ENCODE results near the gene USP17L15.
"Not testable (repeated sequence)": the region's sequence is repeated elsewhere in the genome, so short reads cannot be mapped to it uniquely, and the experiment has no call there.

USP17L15 gene

DNA sequence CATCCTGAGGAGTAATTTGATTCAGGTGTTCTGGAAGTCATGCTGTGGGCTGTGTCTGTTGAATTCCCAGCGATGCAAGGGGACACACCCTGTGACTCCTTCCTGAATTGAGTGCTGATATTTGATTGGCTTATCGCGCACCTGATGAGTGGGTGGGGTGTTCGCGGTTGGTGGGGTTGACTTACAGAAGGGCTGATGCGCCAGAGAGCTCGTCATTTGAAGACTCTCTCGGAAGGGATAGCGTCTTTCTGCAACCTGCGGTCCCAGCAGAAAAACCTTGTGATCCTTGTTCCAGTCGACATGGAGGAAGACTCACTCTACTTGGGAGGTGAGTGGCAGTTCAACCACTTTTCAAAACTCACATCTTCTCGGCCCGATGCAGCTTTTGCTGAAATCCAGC, 18.9 kb downstream of the USP17L15 start, which contains the start of gene USP17L19:
Gene USP17L19, plus strand, starts transcription at position 301 of the 400 bp plus-strand sequence. Its CDS starts 0 bp downstream, at position 301.
- not testable (repeated sequence) for H3K36me3 ChIP-seq (ENCODE audit: control insufficient read depth, insufficient read depth, low read length); H3K9me3 ChIP-seq (ENCODE audit: control insufficient read depth, low read length); H3K27ac ChIP-seq (ENCODE audit: low read depth, low read length, severe bottlenecking); H3K4me1 ChIP-seq (ENCODE audit: control insufficient read depth, insufficient read depth, low read length, poor library complexity, severe bottlenecking); H3K4me3 ChIP-seq (ENCODE audit: extremely low read depth, insufficient read depth, low read length, poor library complexity, severe bottlenecking)
- no CpG with 5 or more reads among the region's 13 CpGs for WGBS, 2 experiments (ENCODE audit: insufficient coverage in 2 of 2)

DNA sequence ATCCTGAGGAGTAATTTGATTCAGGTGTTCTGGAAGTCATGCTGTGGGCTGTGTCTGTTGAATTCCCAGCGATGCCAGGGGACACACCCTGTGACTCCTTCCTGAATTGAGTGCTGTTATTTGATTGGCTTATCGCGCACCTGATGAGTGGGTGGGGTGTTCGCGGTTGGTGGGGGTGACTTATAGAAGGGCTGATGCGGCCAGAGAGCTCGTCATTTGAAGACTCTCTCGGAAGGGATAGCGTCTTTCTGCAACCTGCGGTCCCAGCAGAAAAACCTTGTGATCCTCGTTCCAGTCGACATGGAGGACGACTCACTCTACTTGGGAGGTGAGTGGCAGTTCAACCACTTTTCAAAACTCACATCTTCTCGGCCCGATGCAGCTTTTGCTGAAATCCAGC, 23.6 kb downstream of the USP17L15 start, which contains the start of gene USP17L20:
Gene USP17L20, plus strand, starts transcription at position 301 of the 400 bp plus-strand sequence. Its CDS starts 0 bp downstream, at position 301.
- H3K4me3 ChIP-seq (ENCODE audit: extremely low read depth, insufficient read depth, low read length, poor library complexity, severe bottlenecking), result not testable (repeated sequence)
- no CpG with 5 or more reads among the region's 15 CpGs for WGBS, 2 experiments (ENCODE audit: insufficient coverage in 2 of 2)

DNA sequence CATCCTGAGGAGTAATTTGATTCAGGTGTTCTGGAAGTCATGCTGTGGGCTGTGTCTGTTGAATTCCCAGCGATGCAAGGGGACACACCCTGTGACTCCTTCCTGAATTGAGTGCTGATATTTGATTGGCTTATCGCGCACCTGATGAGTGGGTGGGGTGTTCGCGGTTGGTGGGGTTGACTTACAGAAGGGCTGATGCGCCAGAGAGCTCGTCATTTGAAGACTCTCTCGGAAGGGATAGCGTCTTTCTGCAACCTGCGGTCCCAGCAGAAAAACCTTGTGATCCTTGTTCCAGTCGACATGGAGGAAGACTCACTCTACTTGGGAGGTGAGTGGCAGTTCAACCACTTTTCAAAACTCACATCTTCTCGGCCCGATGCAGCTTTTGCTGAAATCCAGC, 28.4 kb downstream of the USP17L15 start, which contains the start of gene USP17L21:
Gene USP17L21, plus strand, starts transcription at position 301 of the 400 bp plus-strand sequence. Its CDS starts 0 bp downstream, at position 301.
- not testable (repeated sequence) for H3K4me3 ChIP-seq (ENCODE audit: extremely low read depth, insufficient read depth, low read length, poor library complexity, severe bottlenecking); H3K27ac ChIP-seq (ENCODE audit: low read depth, low read length, severe bottlenecking); H3K4me1 ChIP-seq (ENCODE audit: control insufficient read depth, insufficient read depth, low read length, poor library complexity, severe bottlenecking); H3K9me3 ChIP-seq (ENCODE audit: control insufficient read depth, low read length); H3K36me3 ChIP-seq (ENCODE audit: control insufficient read depth, insufficient read depth, low read length)
- no CpG with 5 or more reads among the region's 13 CpGs for WGBS, 2 experiments (ENCODE audit: insufficient coverage in 2 of 2)

More for the DNA sequence above, 23.6 kb downstream of the USP17L15 start, which contains the start of gene USP17L20:
- H3K9me3 ChIP-seq (ENCODE audit: control insufficient read depth, low read length); H3K36me3 ChIP-seq (ENCODE audit: control insufficient read depth, insufficient read depth, low read length); H3K4me1 ChIP-seq (ENCODE audit: control insufficient read depth, insufficient read depth, low read length, poor library complexity, severe bottlenecking); H3K27ac ChIP-seq (ENCODE audit: low read depth, low read length, severe bottlenecking): not testable (repeated sequence)

DNA sequence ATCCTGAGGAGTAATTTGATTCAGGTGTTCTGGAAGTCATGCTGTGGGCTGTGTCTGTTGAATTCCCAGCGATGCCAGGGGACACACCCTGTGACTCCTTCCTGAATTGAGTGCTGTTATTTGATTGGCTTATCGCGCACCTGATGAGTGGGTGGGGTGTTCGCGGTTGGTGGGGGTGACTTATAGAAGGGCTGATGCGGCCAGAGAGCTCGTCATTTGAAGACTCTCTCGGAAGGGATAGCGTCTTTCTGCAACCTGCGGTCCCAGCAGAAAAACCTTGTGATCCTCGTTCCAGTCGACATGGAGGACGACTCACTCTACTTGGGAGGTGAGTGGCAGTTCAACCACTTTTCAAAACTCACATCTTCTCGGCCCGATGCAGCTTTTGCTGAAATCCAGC, 33.1 kb downstream of the USP17L15 start, which contains the start of gene USP17L22:
Gene USP17L22, plus strand, starts transcription at position 301 of the 400 bp plus-strand sequence. Its CDS starts 0 bp downstream, at position 301.
- H3K4me1 ChIP-seq (ENCODE audit: control insufficient read depth, insufficient read depth, low read length, poor library complexity, severe bottlenecking); H3K9me3 ChIP-seq (ENCODE audit: control insufficient read depth, low read length); H3K36me3 ChIP-seq (ENCODE audit: control insufficient read depth, insufficient read depth, low read length); H3K27ac ChIP-seq (ENCODE audit: low read depth, low read length, severe bottlenecking); H3K4me3 ChIP-seq (ENCODE audit: extremely low read depth, insufficient read depth, low read length, poor library complexity, severe bottlenecking): not testable (repeated sequence)
- WGBS, 2 experiments (ENCODE audit: insufficient coverage in 2 of 2), result no CpG with 5 or more reads among the region's 15 CpGs

DNA sequence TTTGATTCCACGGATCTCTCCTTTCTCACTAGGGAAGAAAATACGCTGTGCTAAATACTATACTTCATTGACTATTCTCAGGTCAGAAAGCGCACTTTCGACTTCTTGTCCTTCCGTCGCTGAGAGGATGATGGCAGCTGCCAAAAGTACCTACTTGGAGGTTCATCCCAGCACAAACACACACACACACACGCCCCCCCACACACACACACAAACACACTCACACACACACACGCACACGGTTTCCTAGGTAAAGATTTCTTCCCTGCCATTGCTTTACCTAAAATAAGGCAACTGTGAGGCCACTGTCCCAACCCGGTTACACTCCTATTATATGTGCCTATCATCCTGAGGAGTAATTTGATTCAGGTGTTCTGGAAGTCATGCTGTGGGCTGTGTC, 37.5 kb downstream of the USP17L15 start:
- H3K36me3 ChIP-seq (ENCODE audit: control insufficient read depth, insufficient read depth, low read length); H3K4me3 ChIP-seq (ENCODE audit: extremely low read depth, insufficient read depth, low read length, poor library complexity, severe bottlenecking); H3K9me3 ChIP-seq (ENCODE audit: control insufficient read depth, low read length); H3K4me1 ChIP-seq (ENCODE audit: control insufficient read depth, insufficient read depth, low read length, poor library complexity, severe bottlenecking); H3K27ac ChIP-seq (ENCODE audit: low read depth, low read length, severe bottlenecking): not testable (repeated sequence)
- WGBS, 2 experiments (ENCODE audit: insufficient coverage in 2 of 2), result 57 to 74% methylated on average over 2 to 5 of the region's 10 CpGs
